Measurements from ENCODE around the gene SETD2.
"Not testable (repeated sequence)": the region's sequence is repeated elsewhere in the genome, so short reads cannot be mapped to it uniquely, and the experiment has no call there.

The SETD2 gene

GRCh38 chr3:47103619-47104018, 60.3 kb downstream of the SETD2 start:
- no peak for FAIRE-seq
- DNase-seq (ENCODE audit: insufficient read length, low spot score), result no peak
- TF ChIP-seq POLR2A (IDR thresholded peaks at IDR 0.05; ENCODE audit: low read depth, low read length), result no peak

- TF ChIP-seq POLR2A (IDR thresholded peaks at IDR 0.05; ENCODE audit: low read depth, low read length), result no peak
- no peak for FAIRE-seq
- DNase-seq (ENCODE audit: insufficient read length, low spot score), result no peak
These were observed 61.8 kb downstream of the SETD2 start for GRCh38 chr3:47102081-47102600.

GRCh38 chr3:47098910-47099309, 65.0 kb downstream of the SETD2 start:
- TF ChIP-seq POLR2A (IDR thresholded peaks at IDR 0.05; ENCODE audit: low read depth, low read length), result no peak
- FAIRE-seq (no peak), DNase-seq (ENCODE audit: insufficient read length, low spot score) (no peak)

- FAIRE-seq (peak; percentile 36), DNase-seq (ENCODE audit: insufficient read length, low spot score) (no peak)
- TF ChIP-seq POLR2A (IDR thresholded peaks at IDR 0.05; ENCODE audit: low read depth, low read length), result no peak
These were observed 66.0 kb downstream of the SETD2 start for GRCh38 chr3:47097864-47098263.

- FAIRE-seq (peak; percentile 93), DNase-seq (ENCODE audit: insufficient read length, low spot score) (peak; percentile 18)
- no peak for TF ChIP-seq POLR2A (IDR thresholded peaks at IDR 0.05; ENCODE audit: low read depth, low read length)
These were observed 67.0 kb downstream of the SETD2 start for GRCh38 chr3:47096959-47097358.

GRCh38 chr3:47092090-47092489, 71.8 kb downstream of the SETD2 start:
- no peak for DNase-seq (ENCODE audit: insufficient read length, low spot score)
- TF ChIP-seq POLR2A (IDR thresholded peaks at IDR 0.05; ENCODE audit: low read depth, low read length), result no peak
- no peak for FAIRE-seq

- no peak for FAIRE-seq
- DNase-seq (ENCODE audit: insufficient read length, low spot score), result no peak
- no peak for TF ChIP-seq POLR2A (IDR thresholded peaks at IDR 0.05; ENCODE audit: low read depth, low read length)
These were observed 74.3 kb downstream of the SETD2 start for GRCh38 chr3:47089630-47090029.

GRCh38 chr3:47086071-47086470, 77.8 kb downstream of the SETD2 start:
- DNase-seq (ENCODE audit: insufficient read length, low spot score) (no peak), FAIRE-seq (no peak)
- no peak for TF ChIP-seq POLR2A (IDR thresholded peaks at IDR 0.05; ENCODE audit: low read depth, low read length)

- DNase-seq (ENCODE audit: insufficient read length, low spot score) (no peak), FAIRE-seq (no peak)
These were observed 80.1 kb downstream of the SETD2 start for GRCh38 chr3:47083786-47084185.

GRCh38 chr3:47082519-47082918, 81.4 kb downstream of the SETD2 start:
- no peak for TF ChIP-seq POLR2A (IDR thresholded peaks at IDR 0.05; ENCODE audit: low read depth, low read length)
- DNase-seq (ENCODE audit: insufficient read length, low spot score), result no peak
- peak; percentile 84 for FAIRE-seq

More at GRCh38 chr3:47083786-47084185, 80.1 kb downstream of the SETD2 start:
- no peak for TF ChIP-seq POLR2A (IDR thresholded peaks at IDR 0.05; ENCODE audit: low read depth, low read length)

- DNase-seq (ENCODE audit: insufficient read length, low spot score) (no peak), FAIRE-seq (no peak)
- TF ChIP-seq POLR2A (IDR thresholded peaks at IDR 0.05; ENCODE audit: low read depth, low read length), result no peak
These were observed 84.5 kb downstream of the SETD2 start for GRCh38 chr3:47079432-47079831.

- DNase-seq (ENCODE audit: insufficient read length, low spot score), result no peak
- no peak for FAIRE-seq
- TF ChIP-seq POLR2A (IDR thresholded peaks at IDR 0.05; ENCODE audit: low read depth, low read length), result no peak
These were observed 90.2 kb downstream of the SETD2 start for GRCh38 chr3:47073685-47074084.

GRCh38 chr3:47070770-47071169, 93.1 kb downstream of the SETD2 start:
- no peak for FAIRE-seq
- DNase-seq (ENCODE audit: insufficient read length, low spot score), result no peak
- no peak for TF ChIP-seq POLR2A (IDR thresholded peaks at IDR 0.05; ENCODE audit: low read depth, low read length)

- not testable (repeated sequence) for FAIRE-seq; DNase-seq (ENCODE audit: insufficient read length, low spot score)
These were observed 97.7 kb downstream of the SETD2 start for GRCh38 chr3:47066259-47066658.

GRCh38 chr3:47065681-47066080, 98.2 kb downstream of the SETD2 start:
- no peak for TF ChIP-seq POLR2A (IDR thresholded peaks at IDR 0.05; ENCODE audit: low read depth, low read length)
- FAIRE-seq, result no peak
- no peak for DNase-seq (ENCODE audit: insufficient read length, low spot score)

- no peak for FAIRE-seq
These were observed 98.9 kb downstream of the SETD2 start for GRCh38 chr3:47065058-47065457.

More at GRCh38 chr3:47065058-47065457, 98.9 kb downstream of the SETD2 start:
- no peak for TF ChIP-seq POLR2A (IDR thresholded peaks at IDR 0.05; ENCODE audit: low read depth, low read length)
- DNase-seq (ENCODE audit: insufficient read length, low spot score), result no peak
